ENCODE results near the gene MITF. TPM values are rescaled to one million over a fixed set of nuclear protein-coding genes. Genes with fewer than 3 reads are reported as not detected.

MITF gene
- polyA plus RNA-seq, 3 donors from 2014 or later = 0.68 to 2.3 TPM; not detected in 1

- H3K27ac Mint-ChIP-seq = no peak overlapping the region
- no peak overlapping the region for H3K4me3 Mint-ChIP-seq
- DNase-seq = no peak
- H3K4me1 Mint-ChIP-seq = no peaks in the 10 kb centered on the region
- peaks cover 0 to 2% (median 0%) of the 10 kb centered on the region in 3 donors for H3K27me3 Mint-ChIP-seq (ENCODE audit: low read depth in 3 of 3)
- H3K36me3 Mint-ChIP-seq = no peaks in the 10 kb centered on the region
- H3K9me3 Mint-ChIP-seq = peaks cover 0 to 3% (median 0%) of the 10 kb centered on the region in 6 donors
Measured at GRCh38 chr3:69855436-69856162, 116.3 kb downstream of the MITF start.

GRCh38 chr3:69856965-69857705 lies 117.9 kb downstream of the MITF start:
- Mint-ChIP-seq H3K36me3 (no peaks in the 10 kb centered on the region), H3K4me1 (no peaks in the 10 kb centered on the region), H3K27me3 (ENCODE audit: low read depth in 3 of 3) (peaks cover 0 to 2% (median 0%) of the 10 kb centered on the region in 3 donors), H3K27ac (no peak overlapping the region), H3K4me3 (no peak overlapping the region), H3K9me3 (peaks cover 0 to 2% (median 0%) of the 10 kb centered on the region in 6 donors)
- no peak for DNase-seq

DNA sequence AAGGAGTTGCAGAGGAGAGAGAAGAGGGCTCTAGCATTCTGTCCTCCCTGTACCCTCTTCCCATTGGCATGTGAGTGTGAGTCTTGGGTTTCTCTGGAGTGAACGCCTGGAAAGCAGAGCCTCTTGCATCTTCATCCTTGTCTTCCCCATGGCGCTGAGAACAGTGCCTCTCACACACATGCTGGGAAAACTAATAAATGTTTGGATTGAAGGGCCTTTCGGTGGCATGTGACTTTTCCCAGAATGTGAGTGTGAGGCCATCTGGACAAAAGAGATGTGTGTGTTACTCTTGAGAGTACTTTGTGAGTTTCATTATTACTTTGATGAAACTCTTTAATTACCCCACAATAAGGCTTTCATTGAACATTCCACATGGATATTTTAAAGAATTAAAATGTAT lies 122.3 kb downstream of the MITF start:
- no peak overlapping the region for H3K27ac Mint-ChIP-seq
- no peak overlapping the region for H3K4me3 Mint-ChIP-seq
- peaks cover 0 to 4% (median 0%) of the 10 kb centered on the region in 6 donors for H3K9me3 Mint-ChIP-seq
- H3K36me3 Mint-ChIP-seq = no peaks in the 10 kb centered on the region
- no peak for DNase-seq
- H3K27me3 Mint-ChIP-seq (ENCODE audit: low read depth in 3 of 3) = peaks cover 0 to 2% (median 1%) of the 10 kb centered on the region in 3 donors
- H3K4me1 Mint-ChIP-seq = no peaks in the 10 kb centered on the region

DNA sequence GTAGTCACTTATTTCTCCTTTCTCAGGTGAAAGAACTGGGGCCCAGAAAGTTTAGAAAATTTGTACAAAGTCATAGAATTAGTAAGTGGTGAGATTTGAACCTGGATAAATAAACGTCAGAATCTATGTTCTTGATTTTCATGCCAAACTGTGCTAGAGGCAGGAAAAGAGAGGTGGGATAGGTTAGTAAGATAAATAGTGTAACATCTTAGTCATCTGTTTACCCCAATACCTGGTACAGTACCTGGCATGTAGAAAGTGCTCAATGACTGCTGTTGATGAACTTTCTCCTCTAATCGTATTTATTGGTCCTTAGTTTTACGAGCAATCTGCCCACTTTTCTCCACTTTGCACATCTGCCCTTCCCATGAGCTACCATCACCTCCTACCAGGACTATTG lies 124.9 kb downstream of the MITF start:
- no peaks in the 10 kb centered on the region for H3K36me3 Mint-ChIP-seq
- H3K9me3 Mint-ChIP-seq = peaks cover 0 to 5% (median 2%) of the 10 kb centered on the region in 6 donors
- H3K27me3 Mint-ChIP-seq (ENCODE audit: low read depth in 3 of 3) = peaks cover 0 to 1% (median 0%) of the 10 kb centered on the region in 3 donors
- DNase-seq = no peak
- no peaks in the 10 kb centered on the region for H3K4me1 Mint-ChIP-seq
- no peak overlapping the region for H3K27ac Mint-ChIP-seq
- H3K4me3 Mint-ChIP-seq = no peak overlapping the region

DNA sequence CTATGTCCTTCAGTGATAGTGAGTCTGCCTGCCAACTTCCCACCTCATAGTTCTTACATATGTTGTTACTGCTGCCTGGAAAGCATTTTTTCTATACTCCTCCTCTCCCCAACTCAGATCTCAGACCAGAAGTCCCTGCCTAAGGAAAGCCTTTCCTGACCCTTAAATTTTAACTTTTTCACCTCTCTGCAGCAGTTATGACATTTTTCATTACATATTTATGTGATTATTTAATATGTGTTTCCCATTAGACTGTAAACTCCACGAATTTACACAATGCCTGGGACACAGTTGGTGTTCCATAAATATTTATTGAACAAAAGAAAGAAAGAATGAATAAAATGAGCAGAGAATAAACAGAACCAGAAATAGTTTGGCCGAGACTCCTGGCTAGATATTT lies 125.5 kb downstream of the MITF start:
- Mint-ChIP-seq H3K4me1 (no peaks in the 10 kb centered on the region), H3K27me3 (ENCODE audit: low read depth in 3 of 3) (peaks cover 0 to 1% (median 0%) of the 10 kb centered on the region in 3 donors), H3K9me3 (peaks cover 0 to 5% (median 2%) of the 10 kb centered on the region in 6 donors)

GRCh38 chr3:69865925-69866679 lies 126.8 kb downstream of the MITF start:
- DNase-seq = no peak
- H3K27ac Mint-ChIP-seq = no peak overlapping the region
- H3K36me3 Mint-ChIP-seq = no peaks in the 10 kb centered on the region

More for the DNA sequence above, 125.5 kb downstream of the MITF start:
- DNase-seq = no peak
- Mint-ChIP-seq H3K36me3 (no peaks in the 10 kb centered on the region), H3K4me3 (no peak overlapping the region), H3K27ac (no peak overlapping the region)

GRCh38 chr3:69866988-69867720 lies 127.9 kb downstream of the MITF start:
- Mint-ChIP-seq H3K9me3 (peaks cover 0 to 5% (median 2%) of the 10 kb centered on the region in 6 donors), H3K27me3 (ENCODE audit: low read depth in 3 of 3) (peaks cover 0 to 1% (median 0%) of the 10 kb centered on the region in 3 donors), H3K27ac (no peak overlapping the region), H3K4me1 (no peaks in the 10 kb centered on the region), H3K36me3 (no peaks in the 10 kb centered on the region), H3K4me3 (no peak overlapping the region)
- DNase-seq = no peak

More at GRCh38 chr3:69865925-69866679, 126.8 kb downstream of the MITF start:
- H3K9me3 Mint-ChIP-seq = peaks cover 0 to 5% (median 2%) of the 10 kb centered on the region in 6 donors
- peaks cover 0 to 1% (median 0%) of the 10 kb centered on the region in 3 donors for H3K27me3 Mint-ChIP-seq (ENCODE audit: low read depth in 3 of 3)
- H3K4me1 Mint-ChIP-seq = no peaks in the 10 kb centered on the region
- no peak overlapping the region for H3K4me3 Mint-ChIP-seq

DNA sequence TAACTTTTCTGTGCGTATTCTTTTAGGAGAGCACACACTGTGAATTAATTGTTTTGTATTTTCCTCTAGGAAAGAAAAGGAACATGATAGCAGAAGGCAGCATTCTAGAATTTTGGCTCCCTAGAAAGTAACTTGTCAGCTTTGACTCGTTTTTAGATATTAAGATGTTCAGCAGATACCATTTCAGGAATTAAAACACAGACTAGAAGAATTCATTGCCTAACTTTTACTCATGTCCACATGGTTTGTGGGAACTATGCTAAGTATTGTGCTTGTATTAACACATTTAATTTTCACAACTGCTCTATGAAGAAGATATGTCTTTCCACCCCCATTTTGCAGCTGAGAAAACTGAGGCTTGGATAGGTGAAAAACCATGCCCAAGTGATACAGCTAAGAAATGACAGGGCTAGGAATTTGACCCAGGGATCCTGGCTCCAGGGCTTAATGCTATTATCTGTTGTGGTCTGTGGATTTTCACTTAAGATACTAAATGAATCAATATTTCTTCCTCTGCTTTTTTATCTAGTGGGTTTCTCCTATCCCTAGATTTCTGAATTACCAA lies 128.8 kb downstream of the MITF start:
- Mint-ChIP-seq H3K9me3 (peaks cover 0 to 3% (median under 1%) of the 10 kb centered on the region in 6 donors), H3K36me3 (no peaks in the 10 kb centered on the region), H3K27ac (no peak overlapping the region), H3K4me1 (no peaks in the 10 kb centered on the region), H3K27me3 (ENCODE audit: low read depth in 3 of 3) (peaks cover 0 to 1% (median 0%) of the 10 kb centered on the region in 3 donors), H3K4me3 (no peak overlapping the region)
- DNase-seq = no peak

DNA sequence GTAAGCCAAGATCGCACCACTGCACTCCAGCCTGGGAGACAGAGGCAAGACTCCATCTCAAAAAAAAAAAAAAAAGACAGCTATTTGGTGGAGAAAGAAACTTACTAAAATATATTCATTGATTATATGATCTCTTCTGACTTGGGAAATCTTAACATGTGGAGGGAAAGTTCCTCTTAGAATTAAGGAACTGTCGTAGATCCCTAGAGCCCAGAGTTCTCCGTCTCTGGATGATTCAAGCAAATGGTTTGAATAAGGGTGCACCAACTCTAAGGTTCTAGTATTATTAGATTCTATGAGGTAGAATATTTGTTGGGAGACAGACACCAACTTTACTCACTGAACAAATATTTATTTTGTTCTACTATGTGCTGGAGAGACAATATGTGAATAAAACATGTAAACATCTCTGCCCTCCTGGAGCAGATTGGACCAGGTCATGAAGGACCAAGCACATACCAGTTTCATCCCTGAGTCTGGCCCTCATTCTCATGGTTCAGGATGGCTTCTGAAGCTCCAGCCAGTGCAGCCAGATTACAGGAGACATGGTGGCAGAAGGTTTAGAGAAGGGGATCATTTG lies 129.7 kb downstream of the MITF start:
- Mint-ChIP-seq H3K27ac (no peak overlapping the region), H3K9me3 (peaks cover 0 to 3% (median 0%) of the 10 kb centered on the region in 6 donors), H3K4me1 (no peaks in the 10 kb centered on the region), H3K27me3 (ENCODE audit: low read depth in 3 of 3) (peaks cover 0 to 1% (median 0%) of the 10 kb centered on the region in 3 donors), H3K4me3 (no peak overlapping the region), H3K36me3 (no peaks in the 10 kb centered on the region)
- DNase-seq = no peak

GRCh38 chr3:69869643-69870042 lies 130.4 kb downstream of the MITF start:
- no peak overlapping the region for H3K27ac Mint-ChIP-seq
- peaks cover 0 to 1% (median 0%) of the 10 kb centered on the region in 3 donors for H3K27me3 Mint-ChIP-seq (ENCODE audit: low read depth in 3 of 3)
- no peak for DNase-seq
- H3K9me3 Mint-ChIP-seq = peaks cover 0 to 3% (median 0%) of the 10 kb centered on the region in 6 donors
- H3K4me1 Mint-ChIP-seq = no peaks in the 10 kb centered on the region
- no peak overlapping the region for H3K4me3 Mint-ChIP-seq
- no peaks in the 10 kb centered on the region for H3K36me3 Mint-ChIP-seq

DNA sequence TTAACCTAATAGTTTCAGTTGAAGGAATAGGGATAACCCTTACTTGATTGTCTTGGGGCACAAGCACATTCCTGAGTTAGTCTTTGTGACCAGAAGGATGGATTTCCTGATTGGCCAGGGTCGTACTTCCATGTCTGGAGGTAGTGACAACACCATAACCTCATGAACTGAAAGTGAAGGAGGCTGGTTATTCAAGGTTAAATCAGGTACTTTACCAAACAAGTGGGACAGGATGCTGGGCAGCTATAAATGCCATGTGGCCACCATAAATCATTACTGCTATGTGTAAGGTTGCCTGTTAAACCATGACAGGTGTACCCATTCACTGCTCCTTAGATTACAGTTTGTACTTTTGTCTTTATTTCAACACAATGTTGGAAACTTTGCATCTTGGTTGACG lies 132.0 kb downstream of the MITF start:
- no peak for DNase-seq
- H3K27ac Mint-ChIP-seq = no peak overlapping the region
- no peaks in the 10 kb centered on the region for H3K27me3 Mint-ChIP-seq (ENCODE audit: low read depth in 3 of 3)
- H3K36me3 Mint-ChIP-seq = no peaks in the 10 kb centered on the region
- H3K4me3 Mint-ChIP-seq = no peak overlapping the region
- H3K4me1 Mint-ChIP-seq = no peaks in the 10 kb centered on the region
- H3K9me3 Mint-ChIP-seq = peaks cover 0 to 3% (median 0%) of the 10 kb centered on the region in 6 donors

GRCh38 chr3:69871868-69872267 lies 132.6 kb downstream of the MITF start:
- H3K4me1 Mint-ChIP-seq = no peaks in the 10 kb centered on the region

More at GRCh38 chr3:69871868-69872267, 132.6 kb downstream of the MITF start:
- Mint-ChIP-seq H3K4me3 (no peak overlapping the region), H3K9me3 (peaks cover 0 to 3% (median 0%) of the 10 kb centered on the region in 6 donors), H3K36me3 (no peaks in the 10 kb centered on the region), H3K27me3 (ENCODE audit: low read depth in 3 of 3) (no peaks in the 10 kb centered on the region), H3K27ac (no peak overlapping the region)
- DNase-seq = no peak
